Epithelial cell of esophagus (primary cell): ENCODE data around the gene SH2D1B.
A peak's percentile ranks its signal among the peaks of the same experiment; 100 is the strongest.
"Not testable (repeated sequence)": the region's sequence is repeated elsewhere in the genome, so short reads cannot be mapped to it uniquely, and the experiment has no call there.

Source experiments
- DNase-seq: peaks from one replicate; pipeline ENCODE4 v3.0.0; 2010; ENCODE audit warnings: low read depth
- H3K4me3 ChIP-seq: 2 replicates; pipeline ENCODE4 v1.5.1; 2011; ENCODE audit warnings: mild to moderate bottlenecking, low read length, control low read depth
- CTCF ChIP-seq: IDR thresholded peaks from 2 replicates; pipeline ENCODE4 v1.5.1; 2011; ENCODE audit warnings: low read depth, mild to moderate bottlenecking, low read length, control low read depth, inconsistent platforms; ENCODE audit not compliant: insufficient read depth; ENCODE audit errors: missing control alignments

Gene SH2D1B

GRCh38 chr1:162422662-162423375, 10.9 kb upstream of the SH2D1B start:
- TF ChIP-seq CTCF = no peak
- DNase-seq = no peak
- H3K4me3 ChIP-seq = no peak overlapping the region

- TF ChIP-seq CTCF = no peak
- no peak for DNase-seq
These were observed 9.6 kb upstream of the SH2D1B start for GRCh38 chr1:162421258-162422164.

GRCh38 chr1:162420120-162420519, 8.2 kb upstream of the SH2D1B start:
- H3K4me3 ChIP-seq = no peak overlapping the region
- DNase-seq = no peak
- TF ChIP-seq CTCF = no peak

More at GRCh38 chr1:162421258-162422164, 9.6 kb upstream of the SH2D1B start:
- no peak overlapping the region for H3K4me3 ChIP-seq

- H3K4me3 ChIP-seq = not testable (repeated sequence)
These were observed 7.6 kb upstream of the SH2D1B start for GRCh38 chr1:162419450-162419931.

GRCh38 chr1:162418584-162418983, 6.6 kb upstream of the SH2D1B start:
- not testable (repeated sequence) for H3K4me3 ChIP-seq
- peak; percentile 11 for DNase-seq

More at GRCh38 chr1:162419450-162419931, 7.6 kb upstream of the SH2D1B start:
- DNase-seq = peak; percentile 75

GRCh38 chr1:162417650-162418049, 5.7 kb upstream of the SH2D1B start:
- H3K4me3 ChIP-seq = no peak overlapping the region
- DNase-seq = no peak
- no peak for TF ChIP-seq CTCF

GRCh38 chr1:162416909-162417308, 5.0 kb upstream of the SH2D1B start:
- H3K4me3 ChIP-seq = no peak overlapping the region
- no peak for TF ChIP-seq CTCF
- DNase-seq = no peak
